ENCODE results near the gene CERS6. TPM values are rescaled to one million over a fixed set of nuclear protein-coding genes. Genes with fewer than 3 reads are reported as not detected.

Gene CERS6
- total RNA-seq, 4 donors from 2014 or later = 53.7 to 78.3 (median 63.8) TPM

- TF ChIP-seq POLR2A (IDR thresholded peaks at IDR 0.05) (no peak), CTCF (IDR thresholded peaks at IDR 0.05) (no peak)
- DNase-seq (ENCODE audit: low spot score in 2 of 2) = no peak
- intact Hi-C loops (cut with DNase I; ENCODE audit: low total_unique reads) = no loop called here
- H3K4me3 ChIP-seq (ENCODE audit: low read depth, poor library complexity, severe bottlenecking) = no peak overlapping the region
- 91 to 100% methylated on average over 2 of the region's 2 CpGs for WGBS, 2 donors
These were observed 5.3 kb downstream of the CERS6 start for GRCh38 chr2:168461178-168461941.

- H3K4me3 ChIP-seq (ENCODE audit: low read depth, poor library complexity, severe bottlenecking) = no peak overlapping the region
- TF ChIP-seq POLR2A (IDR thresholded peaks at IDR 0.05) (no peak), CTCF (IDR thresholded peaks at IDR 0.05) (no peak)
- no peak for DNase-seq (ENCODE audit: low spot score in 2 of 2)
- intact Hi-C loops (cut with DNase I; ENCODE audit: low total_unique reads) = no loop called here
- 86 to 90% methylated on average over 2 of the region's 2 CpGs for WGBS, 2 donors
These were observed 5.9 kb downstream of the CERS6 start for GRCh38 chr2:168461942-168462331.

- no peak overlapping the region for H3K4me3 ChIP-seq (ENCODE audit: low read depth, poor library complexity, severe bottlenecking)
- 95 to 98% methylated on average over 2 of the region's 2 CpGs for WGBS, 2 donors
- intact Hi-C loops (cut with DNase I; ENCODE audit: low total_unique reads) = no loop called here
- no peak for DNase-seq (ENCODE audit: low spot score in 2 of 2)
- TF ChIP-seq CTCF (IDR thresholded peaks at IDR 0.05) (no peak), POLR2A (IDR thresholded peaks at IDR 0.05) (no peak)
These were observed 6.5 kb downstream of the CERS6 start for GRCh38 chr2:168462543-168463045.

GRCh38 chr2:168465594-168465993 lies 9.5 kb downstream of the CERS6 start:
- intact Hi-C loops (cut with DNase I; ENCODE audit: low total_unique reads) = no loop called here
- no peak for DNase-seq (ENCODE audit: low spot score in 2 of 2)
- TF ChIP-seq CTCF (IDR thresholded peaks at IDR 0.05) (no peak), POLR2A (IDR thresholded peaks at IDR 0.05) (no peak)

GRCh38 chr2:168466190-168466737 lies 10.2 kb downstream of the CERS6 start:
- WGBS, 2 donors = 64 to 66% methylated on average over 2 of the region's 2 CpGs

More at GRCh38 chr2:168465594-168465993, 9.5 kb downstream of the CERS6 start:
- no peak overlapping the region for H3K4me3 ChIP-seq (ENCODE audit: low read depth, poor library complexity, severe bottlenecking)

More at GRCh38 chr2:168466190-168466737, 10.2 kb downstream of the CERS6 start:
- TF ChIP-seq CTCF (IDR thresholded peaks at IDR 0.05) (no peak), POLR2A (IDR thresholded peaks at IDR 0.05) (no peak)
- DNase-seq (ENCODE audit: low spot score in 2 of 2) = no peak
- intact Hi-C loops (cut with DNase I; ENCODE audit: low total_unique reads) = no loop called here
- H3K4me3 ChIP-seq (ENCODE audit: low read depth, poor library complexity, severe bottlenecking) = no peak overlapping the region
